HG03520 (cell line): Measurements from ENCODE around the gene NRG4.
"Not testable (repeated sequence)": the region's sequence is repeated elsewhere in the genome, so short reads cannot be mapped to it uniquely, and the experiment has no call there.

Source experiments
- ATAC-seq: cut with Tn5 transposase; IDR thresholded peaks from one replicate; pipeline ENCODE4 v1.9.1; 2021; ENCODE audit warnings: mild to moderate bottlenecking, moderate library complexity; ENCODE audit not compliant: unreplicated experiment

Gene NRG4

DNA sequence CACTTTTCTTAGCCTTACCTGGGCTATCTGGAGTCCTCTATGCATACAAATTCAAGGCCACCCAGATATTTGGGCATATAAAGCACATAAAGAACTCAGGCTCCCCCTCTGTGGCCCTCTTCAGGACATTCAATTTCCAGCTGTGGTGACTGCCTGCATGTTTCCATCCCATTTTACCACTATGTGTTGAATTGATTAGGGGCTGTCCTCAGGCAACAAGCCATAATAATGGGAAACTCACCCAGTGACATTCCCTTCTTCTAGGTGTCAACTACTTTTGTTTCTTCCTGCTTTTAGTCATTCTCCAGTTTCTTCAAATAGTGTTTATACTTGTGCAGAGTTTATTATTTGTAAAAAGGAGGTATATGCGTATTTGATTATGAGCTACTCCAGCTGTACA is 18.0 kb downstream of the NRG4 start:
- no peak for ATAC-seq

DNA sequence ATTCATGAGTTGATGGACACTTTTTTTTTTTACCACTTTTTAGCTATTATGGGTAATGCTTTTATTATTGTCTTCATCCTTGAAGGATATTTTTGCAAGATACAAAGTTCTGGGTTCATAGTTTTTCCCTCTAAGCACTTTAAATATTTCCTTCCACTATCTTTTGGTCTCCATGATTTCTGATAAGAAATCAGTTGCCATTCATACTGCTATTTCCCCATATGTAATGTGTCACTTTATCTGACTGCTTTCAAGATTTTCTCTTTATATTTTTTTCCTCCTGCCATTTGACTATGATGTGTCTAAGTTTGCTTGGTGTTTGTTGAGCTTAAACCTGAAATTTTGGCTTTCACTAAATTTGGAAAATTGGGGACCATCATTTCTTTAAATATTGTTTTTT is 19.3 kb downstream of the NRG4 start:
- ATAC-seq = no peak

DNA sequence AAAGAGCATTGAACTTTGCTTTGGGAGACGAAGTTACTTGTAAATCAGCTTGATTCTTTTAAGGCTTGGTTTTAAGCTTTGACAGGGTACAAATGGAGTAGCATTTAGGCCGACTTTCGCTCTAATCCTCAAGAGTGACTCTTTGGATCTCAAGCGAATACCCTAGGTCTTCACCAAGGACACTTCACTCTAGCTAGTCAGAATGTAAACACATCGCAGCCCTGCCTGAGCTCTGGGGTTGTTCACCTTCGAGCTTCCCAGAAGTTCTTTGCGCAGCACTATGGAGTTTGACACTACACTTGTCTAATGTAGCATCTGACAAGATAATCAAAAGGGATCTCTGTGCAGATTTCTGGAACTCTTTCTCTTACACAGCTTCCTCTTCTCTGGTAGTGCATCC is 22.3 kb downstream of the NRG4 start:
- no peak for ATAC-seq

DNA sequence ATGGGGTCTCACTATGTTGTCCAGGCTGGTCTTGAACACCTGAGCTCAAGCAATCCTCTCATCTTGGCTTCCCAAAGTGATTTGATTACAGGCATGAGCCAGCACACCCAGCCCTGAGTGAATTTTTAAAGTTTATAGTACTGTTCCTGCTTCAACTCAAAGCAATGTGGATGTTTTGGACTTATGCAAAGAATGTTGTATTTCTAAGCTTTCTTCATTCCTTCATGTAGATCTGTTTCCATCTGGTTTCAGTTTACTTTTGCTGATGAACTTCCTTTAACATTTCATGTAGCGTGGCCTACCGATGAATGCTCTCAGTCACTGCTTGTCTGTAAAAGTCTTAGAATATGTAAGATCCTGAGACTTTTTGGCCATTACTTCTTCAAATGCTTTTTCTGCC is 23.2 kb downstream of the NRG4 start:
- no peak for ATAC-seq

DNA sequence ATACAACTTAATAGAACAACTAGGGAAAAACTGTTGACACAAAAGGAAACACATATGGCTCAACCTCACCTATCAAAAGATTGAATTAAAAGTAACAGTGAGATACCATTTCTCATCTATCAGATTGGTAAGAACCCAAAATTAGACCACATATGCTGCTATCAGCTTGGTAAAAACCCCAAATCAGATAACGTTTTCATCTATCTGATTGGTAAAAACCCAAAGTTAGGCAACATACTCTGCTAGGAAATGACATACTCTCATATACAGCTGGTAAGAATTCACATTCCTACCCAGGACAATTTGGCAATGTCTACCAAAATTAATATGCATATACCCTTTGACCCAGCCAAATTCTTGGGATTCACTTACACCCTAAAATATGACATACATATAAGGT is 26.3 kb downstream of the NRG4 start:
- ATAC-seq = no peak

DNA sequence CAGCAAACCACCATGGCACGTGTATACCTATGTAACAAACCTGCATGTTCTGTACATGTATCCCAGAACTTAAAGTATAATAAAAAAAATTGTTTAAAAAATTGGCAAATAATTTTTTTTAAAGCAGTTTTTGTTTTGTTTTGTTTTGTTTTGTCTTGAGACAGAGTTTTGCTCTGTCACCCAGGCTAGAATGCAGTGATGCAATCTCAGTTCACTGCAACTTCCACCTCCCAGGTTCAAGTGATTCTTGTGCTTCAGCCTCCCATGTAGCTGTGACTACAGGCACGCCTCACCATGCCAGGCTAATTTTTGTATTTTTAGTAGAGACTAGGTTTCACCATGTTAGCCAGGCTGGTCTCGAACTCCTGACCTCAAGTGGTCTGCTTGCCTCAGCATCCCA is 27.5 kb downstream of the NRG4 start:
- not testable (repeated sequence) for ATAC-seq

DNA sequence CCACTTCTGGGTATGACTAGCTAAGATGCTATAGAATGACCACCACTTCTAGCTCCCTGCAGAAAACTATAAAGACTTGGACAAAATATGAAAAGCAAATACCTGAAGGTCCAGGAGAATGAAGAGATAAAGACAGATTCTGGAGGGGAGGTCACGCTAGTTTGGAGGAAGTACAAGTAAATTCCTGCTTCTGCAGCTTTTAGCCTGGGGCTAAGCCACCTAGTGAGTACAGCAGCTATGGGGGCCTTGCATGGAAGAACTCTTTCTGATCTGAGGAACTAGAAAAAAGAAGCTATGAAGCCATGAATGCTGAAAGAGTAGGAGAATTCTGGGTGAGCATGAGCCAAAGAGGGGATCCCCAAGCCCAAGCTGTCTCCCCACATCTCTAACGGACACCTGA is 29.8 kb downstream of the NRG4 start:
- no peak for ATAC-seq

DNA sequence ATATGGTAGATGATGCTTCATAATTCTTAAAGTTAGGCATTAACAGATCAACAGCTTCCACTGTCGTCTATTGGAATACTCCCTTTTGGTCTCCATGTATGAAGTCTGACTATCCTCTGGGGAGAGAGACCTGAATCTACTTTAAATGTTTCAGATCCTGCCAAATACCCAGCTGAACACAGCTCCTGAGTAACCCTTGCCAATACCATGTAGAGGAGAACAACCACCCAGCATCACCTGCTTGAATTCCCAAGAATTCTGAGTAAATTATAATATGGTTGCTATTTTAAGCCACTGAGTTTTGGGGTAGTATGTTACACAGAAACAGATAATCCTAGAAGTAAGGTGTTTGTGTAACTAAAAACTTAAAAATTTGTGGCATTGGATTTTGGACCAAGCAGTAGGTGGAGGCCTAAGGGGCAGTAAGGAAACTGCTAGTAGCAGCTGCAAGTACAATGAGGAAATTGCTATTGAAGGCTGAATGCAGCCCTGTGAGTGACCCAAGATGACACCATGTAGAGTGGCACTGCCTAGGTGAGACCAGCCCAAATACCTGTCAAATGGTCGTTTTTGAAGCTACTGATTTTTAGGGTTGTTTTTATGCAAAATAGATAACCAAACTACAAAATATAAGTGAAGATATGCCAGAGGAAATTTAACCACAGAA is 30.9 kb downstream of the NRG4 start:
- ATAC-seq = no peak

DNA sequence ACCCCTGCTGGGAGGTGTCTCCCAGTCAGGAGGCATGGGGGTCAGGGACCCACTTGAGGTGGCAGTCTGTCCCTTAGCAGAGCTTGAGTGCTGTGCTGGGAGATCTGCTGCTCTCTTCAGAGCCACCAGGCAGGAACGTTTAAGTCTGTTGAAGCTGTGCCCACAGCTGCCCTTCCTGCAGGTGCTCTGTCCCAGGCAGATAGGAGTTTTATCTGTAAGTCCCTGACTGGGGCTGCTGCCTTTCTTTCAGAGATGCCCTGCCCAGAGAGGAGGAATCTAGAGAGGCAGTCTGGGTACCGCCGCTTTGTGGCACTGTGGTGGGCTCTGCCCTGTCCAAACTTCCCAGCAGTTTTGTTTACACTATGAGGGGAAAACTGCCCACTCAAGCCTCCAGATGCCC is 35.5 kb downstream of the NRG4 start:
- not testable (repeated sequence) for ATAC-seq

DNA sequence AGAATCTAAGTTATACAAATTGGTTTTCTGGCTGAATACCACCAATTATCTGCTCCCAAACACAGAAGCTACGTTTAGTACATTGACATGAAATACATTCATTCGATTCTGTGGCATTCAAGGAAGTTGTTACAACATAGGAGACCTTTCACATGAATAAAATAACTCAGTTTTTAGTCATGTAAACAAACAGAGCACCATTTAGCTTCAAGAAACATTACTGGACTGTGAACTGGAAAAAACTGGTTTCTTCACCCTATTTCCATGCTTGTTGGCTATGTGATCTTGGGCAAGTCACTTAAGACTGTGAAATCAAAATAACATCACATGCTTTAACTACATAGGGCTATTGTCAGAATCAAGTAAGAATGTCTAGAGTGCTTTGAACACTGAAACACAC is 46.2 kb downstream of the NRG4 start:
- no peak for ATAC-seq

DNA sequence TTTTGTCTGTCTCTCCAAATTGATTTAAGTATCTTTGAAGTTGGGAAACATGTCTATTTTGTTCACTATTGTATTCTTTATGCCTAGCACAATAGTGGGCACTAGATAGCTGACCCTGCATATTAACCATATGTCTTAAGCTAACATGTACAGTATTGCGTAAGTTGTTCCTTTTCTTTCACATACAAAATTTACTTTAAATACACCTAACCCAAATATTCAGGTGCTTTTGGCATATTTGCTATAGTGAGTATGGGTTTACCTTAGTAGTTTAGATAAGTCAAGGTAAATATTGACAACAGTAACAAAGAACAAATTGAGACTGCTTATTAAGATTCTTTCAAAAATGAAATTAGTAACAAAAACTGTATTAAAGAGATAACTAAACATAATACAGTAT is 50.9 kb downstream of the NRG4 start:
- no peak for ATAC-seq

DNA sequence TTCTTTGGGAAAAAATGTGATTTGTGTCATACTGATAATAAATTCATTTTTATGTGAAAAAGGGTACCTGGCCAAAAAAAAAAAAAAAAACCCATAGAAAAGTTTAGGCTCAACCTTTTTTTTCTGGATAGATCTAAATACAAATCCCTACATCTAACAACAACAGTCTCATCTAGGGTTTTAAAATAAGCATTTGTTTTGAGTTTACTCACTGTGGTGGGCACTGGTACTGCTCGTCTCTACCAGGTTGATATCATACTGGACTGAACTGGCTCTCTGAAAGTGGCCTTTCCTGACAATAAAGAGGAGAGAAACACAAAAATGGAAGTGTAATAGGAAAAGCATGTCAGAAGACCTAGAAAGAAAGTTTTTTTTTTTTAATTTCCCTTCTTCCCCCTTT is 56.5 kb downstream of the NRG4 start:
- no peak for ATAC-seq

DNA sequence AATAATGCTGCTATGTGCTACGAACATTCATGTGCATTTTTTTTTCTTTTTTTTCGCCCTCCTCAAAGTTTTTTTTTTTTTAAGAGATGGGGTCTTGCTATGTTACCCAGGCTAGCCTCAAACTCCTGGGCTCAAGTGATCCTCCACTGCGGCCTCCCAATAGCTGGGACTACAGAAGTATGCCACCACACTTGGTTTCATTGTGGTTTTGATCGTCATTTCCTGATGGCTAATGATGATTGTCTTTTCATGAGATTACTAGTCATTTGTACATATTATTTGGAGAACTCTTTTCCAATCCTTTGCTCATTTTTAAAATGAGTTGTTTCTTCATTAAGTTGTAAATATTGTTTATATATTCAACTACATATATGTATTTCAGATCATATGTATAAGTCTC is 59.7 kb downstream of the NRG4 start:
- ATAC-seq = no peak

DNA sequence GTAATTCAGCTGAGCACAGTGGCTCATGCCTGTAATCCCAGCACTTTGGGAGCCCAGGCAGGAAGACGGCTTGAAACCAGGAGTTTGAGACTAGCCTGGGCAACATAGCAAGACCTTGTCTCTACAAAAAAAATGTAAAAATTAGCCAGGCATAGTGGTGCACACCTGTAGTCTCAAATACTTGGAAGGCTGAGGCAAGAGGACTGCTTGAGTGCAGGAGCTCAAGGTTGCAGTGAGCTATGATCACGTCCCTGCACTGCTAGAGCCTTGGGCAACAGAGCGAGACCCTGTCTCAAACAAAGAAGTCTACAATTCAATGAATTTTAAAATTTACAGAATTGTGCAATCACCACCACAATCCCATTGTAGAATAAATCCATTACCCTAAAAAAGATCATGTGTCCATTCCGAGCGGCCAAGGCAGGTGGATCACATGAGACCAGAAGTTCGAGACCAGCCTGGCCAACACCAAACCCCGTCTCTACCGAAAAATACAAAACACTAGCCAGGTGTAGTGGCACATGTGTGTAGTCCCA is 63.4 kb downstream of the NRG4 start:
- no peak for ATAC-seq

DNA sequence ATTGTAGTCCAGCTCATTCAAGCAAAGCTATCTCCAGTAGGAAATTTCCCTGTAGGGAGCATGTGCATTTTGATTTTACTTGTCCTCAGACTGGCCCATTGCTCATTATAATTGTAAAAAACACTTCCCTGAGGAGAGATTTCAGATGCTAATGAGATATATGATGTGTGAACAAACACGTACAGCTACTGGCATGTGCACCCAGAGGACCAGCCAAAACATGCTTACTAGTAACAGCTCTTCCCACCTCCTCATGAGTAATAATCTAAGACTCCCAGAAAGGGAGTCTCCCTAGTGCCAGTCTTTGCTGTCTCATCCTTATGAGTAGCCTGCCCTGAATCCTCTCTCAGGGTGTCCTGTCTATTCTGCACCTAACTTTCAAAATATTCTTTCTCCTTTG is 65.1 kb downstream of the NRG4 start:
- ATAC-seq = no peak

DNA sequence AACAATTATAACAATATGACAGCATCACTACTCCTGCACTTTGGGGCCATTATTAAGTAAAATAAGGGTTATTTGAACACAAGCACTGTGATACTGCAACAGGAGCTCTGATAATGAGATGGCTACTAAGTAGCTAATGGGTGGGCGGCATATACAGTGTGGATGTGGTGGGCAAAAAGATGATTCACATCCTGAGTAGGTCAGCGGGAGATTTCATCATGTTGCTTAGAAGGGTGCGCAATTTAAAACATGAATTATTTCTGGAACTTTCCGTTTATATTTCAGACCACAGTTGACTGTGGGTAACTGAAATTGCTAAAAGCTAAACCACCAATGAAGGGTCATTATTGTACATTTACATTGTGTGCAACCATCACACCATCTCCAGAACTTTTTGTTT is 66.3 kb downstream of the NRG4 start:
- ATAC-seq = no peak

DNA sequence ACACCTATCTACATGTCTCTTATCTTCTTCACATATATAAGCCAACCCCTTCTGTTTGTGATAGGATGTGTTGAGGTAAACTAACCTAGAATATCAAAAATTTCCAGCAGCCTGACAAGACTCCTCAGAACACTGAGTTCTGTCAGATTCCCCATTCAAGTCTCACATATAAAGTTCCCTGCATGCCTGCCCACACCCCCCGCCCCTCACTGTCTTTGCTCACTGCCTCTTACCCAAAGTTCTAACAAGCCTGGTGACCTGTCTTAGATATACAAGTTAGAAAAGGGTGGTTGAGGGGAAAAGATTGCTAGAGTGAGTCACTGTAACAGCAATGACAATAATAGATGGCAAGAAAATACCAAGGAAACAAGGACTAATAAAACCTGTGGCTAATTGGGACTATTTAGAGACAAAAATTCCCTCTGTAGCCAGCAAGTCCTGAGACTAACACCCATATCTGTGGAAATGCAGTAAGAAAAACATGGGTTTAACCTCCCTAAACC is 68.5 kb downstream of the NRG4 start:
- no peak for ATAC-seq

DNA sequence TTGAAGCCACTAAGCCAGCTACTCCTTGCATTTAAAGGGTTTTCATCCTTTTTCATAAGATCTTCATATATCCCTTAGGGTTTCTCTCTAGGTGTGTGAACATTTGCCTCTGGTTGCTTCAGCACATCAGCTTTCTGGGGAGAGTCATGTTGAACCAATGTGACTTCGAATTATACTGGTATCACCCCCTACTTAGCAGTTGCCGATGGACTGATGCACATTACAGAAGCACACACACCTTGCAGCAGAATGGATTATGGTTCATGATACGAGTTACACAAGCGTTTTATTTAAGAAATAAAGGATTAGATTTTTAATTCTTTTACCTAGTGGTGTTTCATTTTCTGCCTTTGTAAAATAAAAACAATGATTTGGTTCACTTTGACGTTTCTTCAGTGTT is 69.0 kb downstream of the NRG4 start:
- no peak for ATAC-seq

DNA sequence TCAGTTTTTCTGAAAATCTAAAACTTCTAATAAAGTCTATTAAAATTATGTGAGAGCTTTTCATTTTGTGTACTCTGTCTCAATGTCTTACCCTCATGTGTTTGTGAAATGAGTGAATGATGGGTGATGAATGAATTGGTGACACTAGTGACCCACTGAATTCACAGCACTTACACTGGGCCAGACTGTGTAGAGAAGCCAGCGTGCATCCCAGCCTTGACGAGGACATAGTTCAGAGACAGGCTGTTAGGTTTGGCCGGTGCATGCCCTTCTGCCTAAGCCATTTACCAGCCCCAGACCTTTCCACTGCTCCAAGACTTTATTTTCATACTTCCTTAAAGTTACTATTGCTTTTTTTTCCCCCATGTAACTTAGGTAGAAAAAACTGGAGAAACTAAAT is 69.8 kb downstream of the NRG4 start:
- no peak for ATAC-seq

DNA sequence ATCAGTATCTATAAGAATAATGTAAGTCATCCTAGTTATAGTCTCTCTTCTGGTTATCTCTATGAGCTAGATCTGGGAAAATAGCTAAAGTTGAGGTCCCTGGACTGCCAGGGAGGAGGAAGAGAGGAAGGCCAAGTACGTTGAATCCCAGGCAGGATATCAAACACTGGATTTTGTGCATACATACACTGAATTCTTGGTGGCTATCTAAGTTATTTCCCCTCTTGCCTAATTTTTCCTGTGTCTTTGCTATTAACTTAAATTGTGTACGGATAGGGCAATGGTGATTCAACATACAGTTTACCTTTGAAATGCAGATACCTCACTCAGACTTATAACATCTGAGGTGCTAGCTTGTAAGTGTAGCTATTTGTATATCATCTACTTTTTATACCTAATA is 81.4 kb downstream of the NRG4 start:
- ATAC-seq = no peak

DNA sequence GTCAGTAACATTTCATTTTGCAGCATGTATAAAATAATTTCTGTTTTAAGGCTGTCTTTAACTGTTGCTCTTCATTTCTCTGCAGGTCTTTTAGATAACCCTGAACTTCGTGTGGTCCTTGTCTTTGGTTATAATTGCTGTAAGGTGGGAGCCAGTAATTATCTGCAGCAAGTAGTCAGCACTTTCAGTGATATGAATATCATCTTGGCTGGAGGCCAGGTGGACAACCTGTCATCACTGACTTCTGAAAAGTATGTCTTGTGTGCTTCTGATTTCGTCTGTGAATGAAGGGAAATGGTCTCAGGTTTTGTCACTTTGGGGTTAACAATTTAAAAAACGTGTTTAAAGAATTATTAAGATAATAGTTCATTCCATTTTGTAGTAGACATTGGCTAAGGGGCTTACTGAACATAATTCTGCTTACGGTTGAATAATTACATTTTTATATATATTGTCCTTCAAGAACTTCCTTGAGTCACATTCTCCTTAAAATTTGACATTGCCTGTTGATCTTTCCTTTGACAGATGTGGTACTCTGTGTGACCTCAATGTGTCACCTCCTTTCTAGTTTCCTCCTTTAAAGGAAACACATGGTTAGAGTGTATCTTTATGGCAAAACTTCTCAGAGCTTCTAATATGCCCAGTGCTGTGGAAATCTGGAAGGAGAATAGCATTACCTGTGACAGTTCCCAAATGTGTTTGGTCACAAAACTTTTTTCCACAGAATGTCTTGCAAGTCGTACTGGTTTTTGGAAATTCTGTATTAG is 82.2 kb downstream of the NRG4 start:
- no peak for ATAC-seq
